Hepatocyte (in vitro differentiated cells): ENCODE results near the gene TMEM63B. TPM values are rescaled to one million over a fixed set of nuclear protein-coding genes. Genes with fewer than 3 reads are reported as not detected.

ENCODE experiments used
- DNase-seq: peaks from one replicate; pipeline ENCODE4 v3.0.0-alpha.2; 2016; ENCODE audit warnings: low spot score
- H2AFZ ChIP-seq: fragments of 200-600 bp; sonication (generic); 2 replicates; pipeline ENCODE4 v1.6.0; 2016; ENCODE audit warnings: antibody characterized with exemption, mild to moderate bottlenecking
- H3K27ac ChIP-seq: fragments of 200-600 bp; sonication (generic); 2 replicates; pipeline ENCODE4 v1.5.1; 2016; ENCODE audit warnings: mild to moderate bottlenecking
- H3K27me3 ChIP-seq: fragments of 200-600 bp; sonication (generic); 2 replicates; pipeline ENCODE4 v1.6.1; 2016
- H3K36me3 ChIP-seq: fragments of 200-600 bp; sonication (generic); replicated peaks from 2 replicates; pipeline ENCODE4 v1.5.1; 2016; ENCODE audit warnings: low read depth; ENCODE audit not compliant: insufficient read depth
- H3K4me1 ChIP-seq: fragments of 200-600 bp; sonication (generic); 2 replicates; pipeline ENCODE4 v1.5.1; 2016; ENCODE audit warnings: mild to moderate bottlenecking, moderate library complexity; ENCODE audit not compliant: insufficient read depth
- H3K4me2 ChIP-seq: fragments of 200-600 bp; sonication (generic); 2 replicates; pipeline ENCODE4 v1.6.0; 2016
- H3K4me3 ChIP-seq: fragments of 200-600 bp; sonication (generic); 2 replicates; pipeline ENCODE4 v1.5.1; 2016; ENCODE audit warnings: mild to moderate bottlenecking
- H3K79me2 ChIP-seq: fragments of 200-600 bp; sonication (generic); 2 replicates; pipeline ENCODE4 v1.6.0; 2017; ENCODE audit warnings: mild to moderate bottlenecking
- H3K9me2 ChIP-seq: fragments of 200-600 bp; sonication (generic); replicated peaks from 2 replicates; pipeline ENCODE4 v1.6.0; 2017; ENCODE audit warnings: mild to moderate bottlenecking; ENCODE audit not compliant: insufficient read depth
- H3K9me3 ChIP-seq: fragments of 200-600 bp; sonication (generic); 2 replicates; pipeline ENCODE4 v1.5.1; 2016; ENCODE audit warnings: low read depth, mild to moderate bottlenecking
- H4K20me1 ChIP-seq: fragments of 200-600 bp; sonication (generic); 2 replicates; pipeline ENCODE4 v1.6.0; 2016; ENCODE audit warnings: mild to moderate bottlenecking; ENCODE audit not compliant: insufficient read depth, poor library complexity, severe bottlenecking
- CTCF ChIP-seq: fragments of 200-600 bp; sonication (generic); IDR thresholded peaks from 2 replicates; pipeline ENCODE4 v1.5.1; 2016; ENCODE audit warnings: antibody characterized with exemption, mild to moderate bottlenecking; ENCODE audit not compliant: poor library complexity
- EZH2 ChIP-seq: fragments of 200-600 bp; sonication (generic); IDR thresholded peaks from 2 replicates; pipeline ENCODE4 v1.6.1; 2016; ENCODE audit warnings: antibody characterized with exemption, mild to moderate bottlenecking, borderline replicate concordance
- EZH2phosphoT487 ChIP-seq: fragments of 200-600 bp; sonication (generic); IDR thresholded peaks from one replicate; pipeline ENCODE4 v1.6.1; 2018; ENCODE audit warnings: antibody characterized with exemption, mild to moderate bottlenecking, low read depth, moderate library complexity; ENCODE audit not compliant: unreplicated experiment, severe bottlenecking
- WGBS: methylation state at CpG from one replicate; pipeline ENCODE4 v1.1.6; 2016; ENCODE audit warnings: low lambda C conversion rate; ENCODE audit errors: missing lambda C conversion rate; 5-methylcytosine and 5-hydroxymethylcytosine counted together
- polyA plus RNA-seq: library from polyadenylated mRNA; unstranded; fragments of >200 nt; fragmentation: Nextera tagmentation; extraction: Ambion mirVana; gene quantifications from 2 replicates; pipeline ENCODE4 v1.2.1, GENCODE V29; 2016
- total RNA-seq: library from RNA; depleted of rRNA; stranded (reverse); fragments of >200 nt; gene quantifications from 2 replicates; pipeline ENCODE4 v1.2.3, GENCODE V29; 2014

Gene TMEM63B
- 31.8 and 43.5 TPM in 2 replicates for total RNA-seq
- 28.7 and 31.4 TPM in 2 replicates for polyA plus RNA-seq

GRCh38 chr6:44127186-44128019 is at the start of gene TMEM63B, which contains the start of gene MRPL14:
Gene TMEM63B (plus strand): TSS chr6:44127554. CDS start chr6:44134585, 7,031 bp downstream.
Gene MRPL14 (minus strand): TSS chr6:44127452. CDS start chr6:44116611, 10,841 bp downstream.
- H4K20me1 ChIP-seq, result peaks cover 39% of the 10 kb centered on the region
- peak within 1 kb of the TSS; percentile 91 for H3K4me3 ChIP-seq
- no peaks in the 10 kb centered on the region for H3K9me2 ChIP-seq
- H3K4me1 ChIP-seq, result peaks cover 47% of the 10 kb centered on the region
- no peaks in the 10 kb centered on the region for H3K9me3 ChIP-seq
- WGBS, result 2% methylated on average over 37 of the region's 80 CpGs
- H3K79me2 ChIP-seq, result peaks cover 92% of the 10 kb centered on the region
- H3K4me2 ChIP-seq, result peak within 1 kb of the TSS; percentile 89
- DNase-seq, result peak; percentile 97
- no peaks in the 10 kb centered on the region for H3K36me3 ChIP-seq
- H3K27ac ChIP-seq, result peak within 1 kb of the TSS; percentile 95
- TF ChIP-seq EZH2phosphoT487 (no peak), EZH2 (no peak), CTCF (no peak)
- H2AFZ ChIP-seq, result peak within 1 kb of the TSS; percentile 59
- H3K27me3 ChIP-seq, result no peaks in the 10 kb centered on the region

GRCh38 chr6:44078219-44078826 is 49.0 kb upstream of the TMEM63B start:
- Histone ChIP-seq H3K4me2 (no peak overlapping the region), H3K4me3 (no peak overlapping the region), H3K27ac (no peak overlapping the region), H3K27me3 (no peaks in the 10 kb centered on the region), H3K9me2 (no peaks in the 10 kb centered on the region), H3K36me3 (no peaks in the 10 kb centered on the region), H4K20me1 (no peaks in the 10 kb centered on the region), H2AFZ (no peak overlapping the region), H3K4me1 (peaks cover 24% of the 10 kb centered on the region), H3K79me2 (no peaks in the 10 kb centered on the region), H3K9me3 (no peaks in the 10 kb centered on the region)
- 92% methylated on average over 6 of the region's 6 CpGs for WGBS
- TF ChIP-seq EZH2 (no peak), EZH2phosphoT487 (no peak), CTCF (no peak)
- no peak for DNase-seq

- H3K79me2 ChIP-seq, result no peaks in the 10 kb centered on the region
- no peaks in the 10 kb centered on the region for H3K36me3 ChIP-seq
- H4K20me1 ChIP-seq, result no peaks in the 10 kb centered on the region
- no peak overlapping the region for H3K4me2 ChIP-seq
- H3K4me1 ChIP-seq, result peaks cover 19% of the 10 kb centered on the region
- no peaks in the 10 kb centered on the region for H3K9me3 ChIP-seq
- DNase-seq, result peak; percentile 87
- H3K4me3 ChIP-seq, result no peak overlapping the region
- H3K27me3 ChIP-seq, result no peaks in the 10 kb centered on the region
- H3K27ac ChIP-seq, result no peak overlapping the region
- H2AFZ ChIP-seq, result no peak overlapping the region
- no peaks in the 10 kb centered on the region for H3K9me2 ChIP-seq
- TF ChIP-seq CTCF (peak; percentile 88), EZH2 (no peak), EZH2phosphoT487 (no peak)
- 26% methylated on average over 8 of the region's 8 CpGs for WGBS
These were observed 48.3 kb upstream of the TMEM63B start for GRCh38 chr6:44078827-44079671.
